ENCODE data around the gene DEFB108B. TPM values are rescaled to one million over a fixed set of nuclear protein-coding genes. Genes with fewer than 3 reads are reported as not detected.
"Not testable (repeated sequence)": the region's sequence is repeated elsewhere in the genome, so short reads cannot be mapped to it uniquely, and the experiment has no call there.

The DEFB108B gene, protein sequence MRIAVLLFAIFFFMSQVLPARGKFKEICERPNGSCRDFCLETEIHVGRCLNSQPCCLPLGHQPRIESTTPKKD
- total RNA-seq (2014; rRNA removed; shearing (Covaris generic)): not detected in 2 replicates

- DNase-seq (ENCODE audit: low spot score): not testable (repeated sequence)
These were observed at the start of gene DEFB108B for GRCh38 chr11:71832811-71833210. DEFB108B (plus strand) TSS chr11:71833200; CDS start chr11:71833200, 0 bp downstream.

GRCh38 chr11:71786114-71786847 lies 46.7 kb upstream of the DEFB108B start:
- DNase-seq (ENCODE audit: low spot score): peak; percentile 48

GRCh38 chr11:71786848-71787097 lies 46.2 kb upstream of the DEFB108B start:
- DNase-seq (ENCODE audit: low spot score): peak; percentile 95

GRCh38 chr11:71787098-71787823 lies 45.7 kb upstream of the DEFB108B start:
- peak; percentile 87 for DNase-seq (ENCODE audit: low spot score)

GRCh38 chr11:71787824-71788454 lies 45.1 kb upstream of the DEFB108B start:
- DNase-seq (ENCODE audit: low spot score): not testable (repeated sequence)

DNA sequence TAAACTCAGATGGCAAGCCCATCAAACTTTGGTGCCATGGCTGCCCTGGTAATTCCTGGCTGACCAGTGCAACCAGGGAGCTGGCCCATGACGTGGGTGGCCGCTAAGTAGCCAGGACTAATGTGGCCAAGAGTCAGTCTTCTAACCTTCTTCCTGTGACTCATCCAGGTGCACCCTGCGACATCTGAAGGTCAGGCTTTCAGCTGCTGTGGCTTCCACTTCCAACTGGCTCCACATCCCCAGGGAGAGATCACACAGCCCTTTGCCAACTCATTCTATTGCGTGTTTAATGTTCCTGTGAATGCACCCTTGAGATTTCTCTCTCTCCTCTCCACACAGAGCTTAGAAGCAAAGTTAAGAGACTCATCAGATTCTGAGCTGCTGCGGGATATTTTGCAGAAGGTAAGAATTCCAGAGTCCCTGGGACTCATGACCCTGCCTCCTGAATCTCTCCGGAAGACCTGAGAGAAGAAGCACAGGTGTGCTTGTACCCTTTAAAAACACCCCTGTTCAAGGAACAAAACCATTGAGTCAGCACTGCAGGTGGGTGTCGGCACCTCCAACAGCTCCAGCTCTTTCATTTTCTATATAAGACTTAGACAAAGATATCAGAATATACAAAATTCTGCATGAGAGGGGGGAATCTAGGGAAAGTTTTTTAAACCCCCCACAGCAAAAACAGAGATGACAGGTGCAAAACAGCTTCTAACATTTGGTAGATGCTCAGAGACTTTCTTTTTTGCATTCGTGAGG lies 43.4 kb upstream of the DEFB108B start:
- not testable (repeated sequence) for DNase-seq (ENCODE audit: low spot score)

- DNase-seq (ENCODE audit: low spot score): not testable (repeated sequence)
These were observed 41.9 kb upstream of the DEFB108B start for GRCh38 chr11:71791111-71791510.

GRCh38 chr11:71792621-71793235 lies 40.3 kb upstream of the DEFB108B start:
- peak; percentile 11 for DNase-seq (ENCODE audit: low spot score)

DNA sequence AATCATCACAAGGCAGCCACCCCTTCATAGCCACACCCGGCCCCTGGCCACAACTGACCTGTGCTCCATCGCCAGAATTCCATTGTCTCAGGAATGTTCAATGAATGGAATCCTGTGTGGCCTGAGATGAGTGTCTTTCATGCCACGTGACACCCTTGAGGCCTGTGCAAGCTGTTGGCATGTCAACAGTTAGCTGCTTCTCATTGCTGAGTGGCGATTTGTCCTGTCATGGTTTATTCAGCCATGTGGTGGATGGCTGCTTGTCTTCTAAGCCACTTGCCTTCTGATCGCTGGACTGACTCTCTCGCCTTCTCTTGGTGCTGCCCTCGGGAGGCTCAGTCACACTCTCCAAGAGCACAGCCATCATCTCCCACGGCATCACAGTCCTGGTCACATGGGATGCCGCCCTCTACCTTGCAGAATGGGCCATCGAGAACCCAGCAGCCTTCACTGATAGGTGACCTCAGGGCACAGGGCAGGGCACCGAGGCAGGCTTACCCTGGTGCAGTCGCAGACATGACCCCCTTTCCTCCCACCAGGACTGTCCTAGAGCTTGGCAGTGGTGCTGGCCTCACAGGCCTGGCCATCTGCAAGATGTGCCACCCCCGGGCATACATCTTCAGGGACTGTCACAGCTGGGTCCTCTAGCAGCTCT lies 38.5 kb upstream of the DEFB108B start:
- peak; percentile 41 for DNase-seq (ENCODE audit: low spot score)

GRCh38 chr11:71795236-71795635 lies 37.8 kb upstream of the DEFB108B start:
- not testable (repeated sequence) for DNase-seq (ENCODE audit: low spot score)

GRCh38 chr11:71796016-71796415 lies 37.0 kb upstream of the DEFB108B start:
- DNase-seq (ENCODE audit: low spot score): not testable (repeated sequence)

DNA sequence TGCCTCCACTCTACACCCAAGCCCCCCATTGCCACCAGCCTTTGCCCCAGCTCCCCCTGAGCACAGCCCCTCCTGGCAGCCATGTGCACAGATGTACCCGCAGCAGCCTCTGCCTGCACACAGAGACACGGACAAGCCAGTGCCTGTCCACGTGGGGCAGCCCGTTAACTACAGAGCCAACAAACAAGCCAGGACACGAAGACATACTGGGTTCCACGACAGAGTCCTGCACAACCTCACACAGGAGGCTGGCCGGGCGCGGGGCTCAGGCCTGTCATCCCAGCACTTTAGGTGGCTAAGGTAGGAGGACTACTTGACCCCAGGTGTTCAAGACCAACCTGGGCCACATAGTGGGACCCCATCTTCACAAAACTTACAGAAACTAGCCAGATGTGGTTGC lies 36.2 kb upstream of the DEFB108B start:
- not testable (repeated sequence) for DNase-seq (ENCODE audit: low spot score)

DNA sequence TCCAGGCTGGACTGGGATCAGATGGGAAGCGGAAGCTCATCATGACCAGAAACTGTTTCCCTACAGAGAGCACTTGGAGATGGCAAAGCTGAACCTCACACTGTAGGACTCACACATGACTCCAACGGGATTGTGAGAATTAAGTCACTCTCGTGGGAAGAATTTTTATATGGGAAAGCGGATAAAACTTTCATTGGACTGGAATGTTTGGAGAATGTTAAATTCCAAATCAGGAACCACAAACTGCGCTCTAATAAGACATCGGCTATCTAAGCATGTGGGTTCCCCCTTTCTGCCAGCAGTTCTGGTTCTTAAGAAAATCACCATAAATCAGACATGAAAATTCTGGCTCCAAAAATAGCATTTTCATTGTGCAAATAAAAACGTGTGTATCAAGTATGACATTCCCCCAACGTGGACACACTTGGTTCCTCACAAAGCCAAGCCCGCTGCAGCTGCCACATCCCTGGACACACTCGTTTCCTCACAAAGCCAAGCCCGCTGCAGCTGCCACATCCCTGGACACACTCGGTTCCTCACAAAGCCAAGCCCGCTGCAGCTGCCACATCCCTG lies 33.4 kb upstream of the DEFB108B start:
- not testable (repeated sequence) for DNase-seq (ENCODE audit: low spot score)

GRCh38 chr11:71800335-71800953 lies 32.6 kb upstream of the DEFB108B start:
- peak; percentile 61 for DNase-seq (ENCODE audit: low spot score)

DNA sequence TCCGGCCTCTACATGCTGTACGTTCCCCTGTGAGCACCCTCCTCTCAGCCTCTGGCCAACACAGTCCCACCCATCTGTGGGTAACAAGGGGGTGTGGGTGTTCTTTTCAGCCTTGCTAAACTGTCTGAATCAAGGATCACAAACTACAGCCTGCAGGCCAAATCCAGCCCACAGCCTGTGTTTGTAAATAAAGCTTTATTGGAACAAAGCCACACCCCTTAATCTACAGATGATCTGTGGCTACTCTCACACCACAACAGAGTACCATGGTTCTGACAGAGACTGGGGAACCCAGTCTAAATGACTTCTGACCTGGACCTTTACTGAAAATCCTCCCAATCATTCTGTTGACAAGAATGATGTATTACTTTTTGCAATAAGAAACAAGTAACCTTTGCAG lies 32.0 kb upstream of the DEFB108B start:
- DNase-seq (ENCODE audit: low spot score): not testable (repeated sequence)

DNA sequence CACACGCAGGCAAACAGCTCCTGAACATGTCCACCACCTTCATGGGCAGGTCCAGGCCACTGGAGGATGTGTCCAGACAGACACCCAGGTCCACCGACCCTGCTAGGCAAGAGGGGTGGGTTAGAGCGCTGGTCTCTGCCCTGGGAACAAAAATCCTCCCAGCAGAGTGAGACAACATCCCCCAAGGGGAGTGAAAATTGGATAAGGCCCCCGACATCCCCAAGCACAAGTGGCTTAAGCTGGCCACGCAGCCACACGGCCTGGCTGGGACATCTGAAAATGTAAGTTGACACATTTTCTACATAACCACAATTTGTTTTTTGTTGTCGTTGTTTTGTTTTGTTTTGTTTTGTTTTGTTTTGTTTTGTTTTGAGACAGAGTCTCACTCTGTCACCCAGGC lies 30.1 kb upstream of the DEFB108B start:
- DNase-seq (ENCODE audit: low spot score): not testable (repeated sequence)

GRCh38 chr11:71804158-71804947 lies 28.6 kb upstream of the DEFB108B start:
- DNase-seq (ENCODE audit: low spot score): not testable (repeated sequence)

DNA sequence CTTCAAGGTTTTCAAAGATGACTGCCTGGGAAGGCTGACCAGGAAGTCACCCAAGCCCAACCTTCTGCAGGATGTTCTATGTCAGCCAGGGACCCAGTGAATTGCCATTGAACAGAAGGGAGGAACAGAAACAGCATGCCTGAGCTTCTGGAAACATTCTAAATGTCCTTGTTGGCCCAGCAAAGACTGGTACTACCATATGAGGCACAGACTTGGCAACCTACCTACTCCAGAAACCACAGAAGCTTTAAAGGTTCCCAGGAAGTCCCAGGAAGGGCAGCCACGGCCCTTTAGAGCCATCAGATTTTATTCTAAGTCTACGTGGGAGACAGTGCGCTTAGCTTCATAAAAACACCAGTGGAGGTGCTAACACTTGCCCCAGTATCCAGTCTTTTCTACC lies 20.5 kb upstream of the DEFB108B start:
- not testable (repeated sequence) for DNase-seq (ENCODE audit: low spot score)

Measured in H4 (cell line).